OCI-LY1 (cell line): ENCODE results near the gene SEPTIN3.

Experiments used
- EZH2 ChIP-seq: fragments of 200-600 bp; sonication (generic), shearing (Covaris generic); IDR thresholded peaks from 2 replicates; pipeline ENCODE4 v1.8.0; 2017; ENCODE audit warnings: borderline replicate concordance, mixed run types, mild to moderate bottlenecking, antibody characterized with exemption, low read length, moderate library complexity, mixed read lengths
- TF ChIP-seq, protein P1 (sequence below): fragments of 200-600 bp; sonication (generic), shearing (Covaris generic); IDR thresholded peaks from 2 replicates; pipeline ENCODE4 v1.5.1; 2017; ENCODE audit warnings: mild to moderate bottlenecking, antibody characterized with exemption, low read length, moderate library complexity, mixed read lengths

DNA sequence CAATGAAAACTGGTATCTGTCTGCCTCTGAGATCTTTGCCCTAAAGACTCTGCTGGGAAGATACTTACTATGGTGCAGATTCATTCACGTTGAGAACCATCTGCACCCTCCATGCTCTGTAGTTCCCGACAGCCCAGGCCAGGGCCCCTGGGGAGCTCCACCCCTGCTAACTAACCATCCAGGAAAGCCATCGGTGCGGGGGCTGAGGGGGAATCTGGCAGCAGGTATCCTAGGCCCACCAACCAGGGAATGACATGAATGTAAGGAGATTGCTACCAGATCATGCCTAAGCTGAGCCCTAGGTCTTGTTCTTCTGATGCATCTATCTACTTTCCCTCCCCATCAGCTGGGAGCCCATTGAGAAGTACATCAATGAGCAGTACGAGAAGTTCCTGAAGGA, 18.0 kb downstream of the SEPTIN3 start:
- TF ChIP-seq, protein P1, sequence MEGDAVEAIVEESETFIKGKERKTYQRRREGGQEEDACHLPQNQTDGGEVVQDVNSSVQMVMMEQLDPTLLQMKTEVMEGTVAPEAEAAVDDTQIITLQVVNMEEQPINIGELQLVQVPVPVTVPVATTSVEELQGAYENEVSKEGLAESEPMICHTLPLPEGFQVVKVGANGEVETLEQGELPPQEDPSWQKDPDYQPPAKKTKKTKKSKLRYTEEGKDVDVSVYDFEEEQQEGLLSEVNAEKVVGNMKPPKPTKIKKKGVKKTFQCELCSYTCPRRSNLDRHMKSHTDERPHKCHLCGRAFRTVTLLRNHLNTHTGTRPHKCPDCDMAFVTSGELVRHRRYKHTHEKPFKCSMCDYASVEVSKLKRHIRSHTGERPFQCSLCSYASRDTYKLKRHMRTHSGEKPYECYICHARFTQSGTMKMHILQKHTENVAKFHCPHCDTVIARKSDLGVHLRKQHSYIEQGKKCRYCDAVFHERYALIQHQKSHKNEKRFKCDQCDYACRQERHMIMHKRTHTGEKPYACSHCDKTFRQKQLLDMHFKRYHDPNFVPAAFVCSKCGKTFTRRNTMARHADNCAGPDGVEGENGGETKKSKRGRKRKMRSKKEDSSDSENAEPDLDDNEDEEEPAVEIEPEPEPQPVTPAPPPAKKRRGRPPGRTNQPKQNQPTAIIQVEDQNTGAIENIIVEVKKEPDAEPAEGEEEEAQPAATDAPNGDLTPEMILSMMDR, result no peak
- no peak for TF ChIP-seq EZH2
